CD4-positive, alpha-beta T cell treated with Interleukin-4 for 1 hour (primary cell): Measurements from ENCODE around the gene CELF4.

Experiments used
- DNase-seq, 2 donors: peaks; one replicate each; pipeline ENCODE4 v3.0.0-alpha.2; 2020 to 2022

CELF4 gene

GRCh38 chr18:37335409-37335736, 230.2 kb downstream of the CELF4 start:
- no peak for DNase-seq

DNA sequence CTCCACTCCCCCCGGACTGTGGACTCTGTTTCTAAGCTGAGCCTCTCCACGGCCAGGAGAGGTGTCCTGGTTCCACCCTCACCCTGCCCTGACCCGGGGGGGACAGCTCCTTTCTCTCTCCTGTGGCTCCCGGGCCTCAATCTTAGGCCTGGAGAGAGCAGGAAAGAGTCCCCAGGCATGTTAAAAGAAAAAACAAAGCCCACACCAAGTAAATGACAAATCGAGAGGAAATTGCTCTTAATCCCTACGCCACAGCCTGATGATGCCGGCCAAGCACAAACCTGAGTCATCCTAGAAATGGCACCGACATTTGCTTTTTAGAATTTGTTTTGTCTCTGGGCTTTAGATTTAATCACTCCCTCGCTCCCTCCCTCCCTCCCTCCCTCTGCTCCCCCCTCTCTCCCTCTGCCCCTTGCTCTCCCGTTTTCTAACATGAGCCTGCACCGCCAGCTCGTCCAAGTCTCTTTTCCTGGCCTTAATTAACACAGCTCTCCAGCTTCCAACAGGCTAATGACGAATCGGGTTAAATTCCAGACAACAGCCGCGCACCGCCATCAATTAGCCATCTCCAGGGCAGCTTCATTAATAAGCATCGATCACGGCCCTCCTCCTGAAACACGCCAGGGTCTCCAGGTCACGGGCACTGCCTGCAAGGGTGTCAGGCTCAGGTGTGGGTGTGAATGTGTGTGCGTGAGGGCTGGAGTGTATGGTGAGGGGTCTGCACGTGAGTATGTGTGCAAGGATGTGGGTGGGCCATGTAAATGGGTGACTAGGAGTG, 230.8 kb downstream of the CELF4 start:
- DNase-seq = no peak

GRCh38 chr18:37332628-37333420, 232.8 kb downstream of the CELF4 start:
- DNase-seq = no peak

- no peak for DNase-seq
Observed at GRCh38 chr18:37332219-37332618, 233.4 kb downstream of the CELF4 start.

DNA sequence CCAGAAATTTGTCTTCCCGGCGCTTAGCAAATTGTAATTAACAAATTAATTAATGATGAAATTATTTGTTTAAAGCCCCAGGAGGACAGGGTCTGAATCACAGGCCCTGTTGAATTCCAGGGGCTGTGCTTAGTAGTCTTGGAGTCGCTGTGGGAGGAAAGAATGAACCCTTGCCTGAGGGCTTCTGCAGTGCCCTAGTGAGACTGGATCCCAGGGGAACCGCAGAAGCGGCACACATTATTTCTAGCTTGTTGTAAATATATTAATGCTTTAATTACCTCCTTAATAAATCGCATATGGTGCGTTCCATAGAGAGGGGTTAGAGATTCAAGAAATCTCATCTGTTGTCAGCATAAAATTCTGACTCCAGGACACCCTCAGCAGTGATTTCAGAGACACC, 235.4 kb downstream of the CELF4 start:
- no peak for DNase-seq

DNA sequence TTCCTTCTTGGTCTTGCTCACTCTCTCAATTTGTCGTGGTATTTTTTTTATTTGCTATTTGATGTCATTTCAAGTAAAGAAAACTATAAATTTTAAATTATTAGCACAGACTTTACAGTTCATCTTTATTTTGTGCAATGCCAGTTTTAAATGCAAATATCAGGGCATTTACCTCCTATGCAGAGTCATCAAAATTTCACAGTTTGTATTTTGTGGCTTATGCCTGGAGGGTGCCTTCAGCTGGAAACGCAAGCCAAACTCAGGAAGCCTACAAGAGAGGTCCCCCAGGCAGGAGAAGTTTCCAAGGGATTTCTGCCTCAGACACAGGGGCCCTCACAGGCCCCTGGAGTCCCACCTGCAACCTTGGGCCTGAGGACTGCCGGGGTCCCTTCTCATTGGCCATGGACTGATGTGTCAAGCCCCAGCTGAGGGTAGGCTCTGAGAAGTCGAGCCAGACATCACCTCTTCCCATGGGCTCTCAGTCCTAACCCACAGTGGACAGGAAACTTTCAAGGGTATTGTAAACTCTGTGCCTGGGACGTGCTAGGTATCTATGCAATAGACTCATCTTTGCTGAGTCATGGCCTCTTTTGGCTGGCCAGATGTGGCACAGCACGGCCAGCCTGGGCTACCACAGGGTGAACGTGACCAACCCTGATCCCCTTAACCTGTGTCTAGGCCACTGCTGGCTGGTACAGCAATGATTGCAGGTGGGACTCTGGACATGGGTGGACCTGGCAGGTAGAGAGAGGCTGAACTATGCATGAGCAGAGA, 236.5 kb downstream of the CELF4 start:
- no peak for DNase-seq

DNA sequence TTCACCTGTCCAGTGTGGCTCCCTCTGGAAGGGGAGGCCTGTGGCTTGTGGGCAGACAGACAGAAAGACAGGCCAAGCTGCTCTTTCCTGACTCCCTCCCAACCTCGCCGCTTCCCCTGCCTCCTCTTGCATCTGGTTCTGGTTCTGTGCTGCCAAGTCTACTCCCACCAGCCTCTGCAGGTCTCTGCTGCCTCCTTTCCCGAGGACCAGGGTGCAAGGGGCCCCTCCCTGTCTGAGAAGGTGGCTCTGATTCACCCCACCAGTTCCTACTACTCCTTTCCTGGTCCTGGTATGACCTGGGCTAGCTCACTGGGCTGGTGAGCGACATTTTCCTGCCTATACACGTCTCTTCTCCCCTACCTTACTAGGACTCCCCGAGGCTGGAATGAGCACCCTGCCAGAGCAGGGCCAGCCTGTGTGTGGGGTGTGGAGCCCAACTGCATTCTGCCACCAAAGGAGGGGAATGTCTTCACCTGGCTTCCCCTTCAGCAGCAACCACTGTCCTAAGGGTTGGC, 238.5 kb downstream of the CELF4 start:
- no peak for DNase-seq

DNA sequence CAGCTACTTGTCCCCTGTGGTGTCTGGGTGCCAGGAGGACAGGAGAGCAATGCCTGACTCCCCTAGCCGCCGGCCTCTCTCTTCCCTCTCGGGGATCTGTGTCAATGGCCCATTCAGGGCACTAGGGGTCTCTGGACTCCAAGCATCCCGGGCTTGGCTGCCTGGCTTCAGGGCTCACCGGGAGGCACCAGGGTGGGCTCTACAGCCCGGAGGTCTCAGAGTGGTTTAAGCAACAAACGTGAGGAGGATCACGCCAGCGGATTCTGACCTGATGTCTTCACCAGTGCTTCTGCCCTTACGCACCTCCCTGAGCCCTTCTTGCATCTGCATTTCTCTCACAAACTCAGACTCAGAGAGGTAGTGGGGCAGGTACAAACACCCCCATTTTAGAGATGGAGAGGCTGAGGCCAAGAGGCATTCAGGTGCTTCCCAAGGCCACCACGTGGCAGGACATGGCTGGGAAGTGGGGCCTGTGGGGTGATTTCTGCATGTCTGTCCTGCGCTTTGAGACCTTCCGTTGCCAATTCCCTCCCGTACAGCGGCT, 243.0 kb downstream of the CELF4 start:
- no peak for DNase-seq

DNA sequence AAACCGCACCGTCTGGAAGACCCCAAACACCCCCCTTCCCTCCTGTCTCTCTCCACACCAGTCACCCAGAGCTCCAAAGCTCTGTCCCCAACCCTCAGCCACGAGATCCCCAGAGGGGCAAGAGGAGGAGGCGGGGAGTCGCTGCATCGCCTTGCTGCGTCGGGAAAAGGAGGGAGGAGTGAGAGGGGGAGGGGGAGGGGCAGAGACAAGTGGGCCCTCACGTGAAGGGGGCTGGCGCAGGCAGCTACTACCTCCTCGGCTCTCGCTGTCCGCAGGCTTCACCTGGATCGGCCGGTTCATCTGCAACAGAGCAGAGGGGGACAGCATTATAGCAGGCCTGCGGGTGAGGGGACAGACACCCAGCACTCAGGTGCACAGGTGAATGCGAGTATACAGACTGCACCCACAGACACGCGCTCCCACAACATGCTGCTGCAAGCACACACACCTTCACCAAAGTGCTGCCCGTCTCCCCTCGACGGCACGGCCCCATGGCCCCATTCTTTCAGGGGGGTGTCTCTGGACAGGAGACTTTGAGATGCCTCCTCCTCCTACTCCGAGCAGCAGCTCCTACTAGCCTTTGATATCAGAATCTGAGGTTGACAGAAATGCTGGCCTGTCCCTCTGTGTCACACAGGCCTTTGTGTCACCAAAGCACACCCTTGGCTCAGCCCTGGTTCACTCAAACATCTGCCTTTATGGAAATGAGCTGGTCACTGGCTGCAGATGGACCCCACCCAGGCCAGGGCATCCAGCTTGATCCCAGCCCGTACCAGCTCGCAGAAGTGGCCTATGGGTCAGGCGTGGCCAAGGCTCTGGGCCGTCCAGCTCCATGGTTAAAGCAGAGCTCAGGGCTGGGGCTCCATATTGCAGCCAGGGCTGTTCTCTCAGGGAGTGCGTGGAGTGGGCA, 243.8 kb downstream of the CELF4 start:
- DNase-seq = no peak

DNA sequence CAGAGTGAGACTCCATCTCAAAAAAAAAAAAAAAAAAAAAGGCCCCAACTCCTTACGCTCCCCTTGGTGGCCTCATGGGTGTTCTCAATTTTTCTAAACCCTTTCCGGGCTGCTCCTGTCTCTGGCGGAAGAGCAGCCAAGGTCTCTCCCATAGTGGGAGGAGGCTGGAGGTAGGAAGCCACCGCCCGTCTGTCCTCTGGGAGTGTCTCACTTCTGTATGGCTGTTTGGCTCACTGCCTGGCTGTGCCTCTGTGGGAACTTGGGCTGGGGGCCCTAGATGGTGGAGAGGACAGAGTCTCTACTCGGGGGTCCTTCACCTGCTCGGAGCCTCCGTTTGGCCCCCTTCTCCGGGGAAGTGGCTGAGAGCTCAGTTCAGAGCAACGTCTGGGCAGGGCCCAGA, 245.3 kb downstream of the CELF4 start:
- no peak for DNase-seq

DNA sequence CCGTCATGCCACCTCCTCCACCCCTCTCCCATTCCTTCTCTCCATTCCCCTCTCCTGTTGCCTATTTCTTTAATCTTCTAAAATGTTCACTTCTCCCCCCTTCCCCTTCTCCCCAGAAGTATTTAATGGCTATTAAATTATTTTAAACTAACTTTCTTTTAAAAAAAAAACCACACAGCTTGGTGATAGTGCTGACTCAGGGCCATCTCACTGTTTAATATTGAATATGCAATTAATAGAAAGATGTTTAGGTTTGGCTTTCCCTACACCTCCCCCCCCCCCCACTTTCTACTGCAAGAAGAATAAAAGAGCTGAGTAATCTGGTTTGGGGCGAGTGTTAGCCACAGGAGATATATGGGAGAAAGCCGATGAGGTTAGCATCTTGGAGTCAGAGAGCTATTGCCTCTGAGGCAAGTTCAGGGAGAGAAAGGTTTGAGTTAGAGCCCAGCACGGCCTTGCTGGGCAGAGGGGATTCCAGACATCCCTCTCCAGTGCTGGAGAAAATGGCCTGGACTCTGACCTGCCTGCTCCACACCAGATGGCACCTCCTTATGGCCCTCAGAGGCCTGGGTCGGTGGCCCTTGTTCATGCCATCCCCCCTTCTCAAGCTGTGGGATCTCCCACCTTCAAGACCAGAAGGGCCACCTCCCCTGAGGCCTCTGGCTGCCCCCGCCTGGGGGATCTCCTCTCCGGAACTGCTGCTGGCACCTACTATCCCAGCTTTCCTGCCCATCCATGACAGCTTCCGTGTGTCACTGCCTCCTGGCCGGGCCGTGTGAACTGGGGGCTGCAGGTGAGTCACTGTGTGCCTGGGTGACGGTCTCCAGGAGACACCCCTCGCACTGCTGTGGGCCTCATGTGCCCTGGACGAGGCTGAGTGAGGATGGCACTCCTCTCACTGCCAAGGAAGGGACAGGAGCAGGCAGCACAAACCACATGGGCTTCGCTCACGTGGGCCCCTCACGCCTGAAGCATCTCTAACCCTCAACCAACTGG, 246.9 kb downstream of the CELF4 start:
- no peak for DNase-seq

DNA sequence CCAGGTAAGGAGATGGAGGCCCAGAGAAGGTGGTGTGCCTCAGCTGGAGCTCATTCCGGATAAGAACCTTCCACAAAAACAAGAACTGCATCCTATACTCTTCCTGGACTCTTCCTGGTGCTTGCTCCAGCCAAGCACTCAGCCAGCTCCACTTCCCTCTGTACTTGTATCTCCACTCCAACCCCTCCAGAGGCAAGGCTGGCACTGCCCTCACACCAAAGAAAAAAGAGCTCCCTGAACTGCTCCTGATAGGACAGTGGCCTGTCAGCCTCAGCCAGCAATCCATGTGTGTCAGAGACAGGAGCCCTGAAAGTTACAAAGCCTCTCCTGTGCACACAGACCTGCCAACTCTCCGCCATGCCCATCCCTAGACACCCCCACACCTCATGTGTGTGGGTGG, 248.1 kb downstream of the CELF4 start:
- no peak for DNase-seq

GRCh38 chr18:37316468-37316867, 249.1 kb downstream of the CELF4 start:
- DNase-seq = no peak

- no peak for DNase-seq
Observed at GRCh38 chr18:37315935-37316334, 249.7 kb downstream of the CELF4 start.

- no peak for DNase-seq
Observed at GRCh38 chr18:37314534-37314933, 251.1 kb downstream of the CELF4 start.

DNA sequence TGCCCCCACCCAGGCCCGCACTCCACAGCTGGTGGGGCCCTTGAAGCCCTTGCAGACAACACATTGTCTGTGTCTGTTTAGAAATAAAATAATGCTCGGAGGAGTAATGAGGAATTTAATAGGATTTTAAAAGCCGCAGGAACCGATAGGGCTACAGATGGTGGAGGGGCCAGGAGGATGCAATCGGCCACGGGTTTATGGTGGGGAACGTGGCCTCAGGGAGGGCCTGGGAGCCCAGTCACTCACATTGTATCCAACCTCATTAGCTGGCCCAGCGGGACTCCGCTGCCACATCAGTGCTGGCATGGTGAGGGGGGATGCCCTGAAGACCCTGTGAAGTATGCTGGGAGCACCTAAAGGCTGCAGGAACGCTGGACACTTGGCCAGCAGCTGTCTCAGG, 252.0 kb downstream of the CELF4 start:
- no peak for DNase-seq

GRCh38 chr18:37309861-37310260, 255.7 kb downstream of the CELF4 start:
- DNase-seq = no peak

DNA sequence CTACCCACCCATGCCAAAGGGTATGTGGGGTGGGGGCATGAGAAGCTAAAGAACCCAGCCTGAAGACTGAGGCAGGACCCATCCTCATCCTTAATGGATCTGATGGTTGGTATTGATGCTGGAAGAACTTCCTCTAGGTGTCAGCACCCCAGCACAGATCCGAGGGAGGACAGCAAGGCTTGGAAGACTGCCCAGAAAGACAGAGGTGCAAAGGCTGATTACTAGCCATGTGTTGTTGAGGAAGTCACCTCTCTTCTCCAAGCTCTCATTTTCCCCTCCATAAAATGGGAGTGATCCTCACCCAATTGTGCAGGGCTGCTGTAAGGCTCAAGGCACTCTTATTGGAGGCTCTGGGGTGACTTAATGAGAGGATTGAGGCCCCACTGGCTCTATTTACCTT, 256.5 kb downstream of the CELF4 start:
- DNase-seq = no peak

DNA sequence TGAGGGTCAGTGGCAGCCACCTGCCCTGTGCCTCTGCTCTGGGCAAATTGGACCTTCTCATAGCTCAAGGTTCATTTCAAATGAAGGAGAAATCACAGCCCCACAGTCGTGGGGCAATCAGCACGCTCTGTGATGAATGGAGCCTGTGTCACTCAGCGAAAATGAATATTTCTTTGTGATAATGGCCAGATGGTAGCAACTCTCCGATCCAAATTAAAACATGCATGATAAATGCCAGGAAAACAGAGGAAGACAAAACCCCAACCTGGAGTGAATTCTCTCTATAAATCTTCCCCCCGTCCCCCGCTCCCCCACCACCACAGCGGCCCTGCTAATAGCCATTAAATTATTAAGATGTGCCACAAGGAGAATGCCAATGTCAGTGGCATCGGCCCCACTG, 258.4 kb downstream of the CELF4 start:
- DNase-seq = no peak

DNA sequence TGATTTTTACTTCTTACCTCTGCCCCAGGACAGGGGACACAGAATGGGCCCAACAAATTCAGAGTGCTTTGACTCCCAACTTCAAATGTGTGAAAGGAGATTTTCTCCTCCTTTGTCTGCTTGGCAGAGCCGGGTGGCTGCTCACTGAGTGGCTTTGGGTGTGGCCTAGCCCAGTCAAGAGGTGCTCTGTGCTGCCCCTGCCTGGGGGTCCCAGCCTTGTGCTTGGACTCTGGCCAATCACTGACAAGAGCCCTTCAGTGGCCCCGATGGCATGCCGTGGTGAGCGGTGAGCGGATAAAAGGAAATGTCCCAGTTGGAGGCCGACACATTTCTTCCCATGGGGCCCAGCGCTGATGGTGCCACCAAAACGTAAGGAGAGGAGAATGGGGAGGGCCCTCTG, 259.2 kb downstream of the CELF4 start:
- DNase-seq = no peak

DNA sequence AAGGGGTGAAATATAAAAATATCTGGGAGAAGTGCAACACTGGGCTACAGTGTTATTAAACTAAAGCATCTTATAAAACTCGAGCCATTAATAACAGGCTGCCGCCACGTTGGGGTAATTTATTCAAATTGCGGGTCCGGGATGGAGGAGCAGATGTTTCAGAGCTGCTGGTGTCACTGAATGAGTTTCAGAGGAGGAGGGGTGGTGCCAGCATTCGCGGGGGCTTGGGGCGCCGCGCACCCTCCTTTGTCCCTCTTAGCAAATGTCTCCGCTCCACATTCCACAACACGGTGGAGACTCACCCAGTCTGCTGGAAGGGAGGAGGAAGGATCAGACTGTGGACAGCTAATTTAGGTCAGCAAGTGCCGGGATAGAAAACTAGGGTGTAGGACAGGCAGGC, 260.5 kb downstream of the CELF4 start:
- DNase-seq = no peak
